Left forelimb (tissue), 1 donor: Measurements from ENCODE around the gene SESTD1.
"Not testable (repeated sequence)": the region's sequence is repeated elsewhere in the genome, so short reads cannot be mapped to it uniquely, and the experiment has no call there.

Experiments used
- DNase-seq: peaks from one replicate; pipeline ENCODE4 v3.0.0-alpha.2; 2018; ENCODE audit warnings: low spot score

SESTD1 gene

GRCh38 chr2:179239195-179239594, 25.4 kb downstream of the SESTD1 start:
- no peak for DNase-seq

DNA sequence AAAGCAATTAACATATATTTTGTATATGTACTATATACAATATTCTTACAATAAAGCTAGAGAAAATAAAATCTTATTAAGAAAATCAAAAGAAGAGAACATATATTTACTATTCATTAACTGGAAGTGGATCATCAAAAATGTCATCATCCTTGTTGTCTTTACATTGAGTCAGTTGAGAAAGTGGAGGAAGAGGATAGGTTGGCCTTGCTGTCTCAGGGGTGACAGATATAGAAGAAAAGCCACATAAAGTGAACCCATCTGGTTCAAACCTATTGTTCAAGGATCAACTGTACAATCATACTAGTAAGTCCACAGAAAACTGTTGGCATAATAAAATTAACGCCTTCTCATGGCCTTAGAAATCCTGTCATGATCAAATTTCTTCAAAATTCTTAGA, 26.6 kb downstream of the SESTD1 start:
- DNase-seq, result no peak

GRCh38 chr2:179237209-179237946, 27.3 kb downstream of the SESTD1 start:
- DNase-seq, result no peak

DNA sequence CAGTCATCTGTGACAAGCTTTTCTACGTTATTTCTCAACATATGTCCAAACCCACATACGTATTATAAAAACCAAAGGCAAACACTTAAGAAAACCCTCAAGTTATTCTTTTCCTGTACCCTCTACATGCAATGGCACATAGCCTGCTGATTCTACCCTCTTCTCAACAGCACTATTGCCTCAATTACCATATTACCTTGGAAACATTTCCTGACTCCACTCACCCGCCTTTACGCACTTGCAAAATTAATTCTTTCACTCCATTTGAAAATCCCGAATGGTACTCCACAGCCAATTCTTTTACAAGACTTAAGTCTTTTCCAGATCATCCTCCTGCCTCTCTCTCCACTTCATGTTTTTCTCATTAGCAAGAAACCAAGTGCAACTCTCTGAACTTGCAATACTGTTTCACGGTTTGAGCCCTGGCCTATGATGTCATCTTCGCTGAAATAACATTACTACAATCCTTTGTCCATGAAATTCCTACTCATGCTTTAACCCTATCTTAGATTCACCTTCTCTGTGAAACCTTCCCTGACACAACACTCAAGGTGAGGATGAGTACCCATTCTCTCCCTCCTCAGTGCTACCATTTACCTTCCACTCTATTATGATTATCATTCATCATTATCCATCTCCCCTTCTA, 29.0 kb downstream of the SESTD1 start:
- DNase-seq, result no peak

GRCh38 chr2:179234658-179235240, 29.9 kb downstream of the SESTD1 start:
- DNase-seq, result no peak

DNA sequence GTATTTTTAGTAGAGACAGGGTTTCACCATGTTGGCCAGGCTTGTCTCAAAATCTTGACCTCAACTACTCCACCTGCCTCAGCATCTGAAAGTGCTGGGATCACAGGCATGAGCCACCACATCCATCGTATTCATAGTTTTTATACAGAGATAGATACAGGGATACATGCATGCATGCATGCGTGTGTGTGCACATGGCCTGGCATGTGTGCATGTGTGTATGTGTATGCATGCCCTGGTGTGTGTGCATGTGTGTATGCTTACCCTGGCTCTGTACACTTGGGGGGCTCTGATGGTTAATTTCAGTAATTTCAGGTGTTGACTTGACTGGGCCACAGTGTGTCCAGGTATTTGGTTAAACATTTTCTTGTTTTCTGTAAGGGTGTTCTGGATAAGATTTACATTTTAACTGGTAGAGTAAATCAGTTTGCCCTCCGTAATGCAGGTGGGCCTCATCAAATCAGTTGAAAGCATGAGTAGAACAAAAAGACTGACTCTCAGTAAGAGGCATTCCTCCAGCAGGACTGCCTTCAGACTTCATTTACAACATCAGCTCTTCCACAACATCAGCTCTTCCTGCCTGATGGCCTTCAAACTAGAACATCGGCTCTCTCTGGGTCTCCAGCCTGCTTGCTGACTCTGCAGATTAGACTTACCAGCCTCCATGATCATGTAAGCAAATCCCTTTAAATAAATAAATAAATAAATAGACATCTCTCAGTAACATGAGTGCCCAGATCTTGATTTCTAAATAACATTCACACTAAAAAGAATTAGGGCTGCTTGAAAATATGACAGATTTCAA, 30.8 kb downstream of the SESTD1 start:
- no peak for DNase-seq

GRCh38 chr2:179233083-179233490, 31.5 kb downstream of the SESTD1 start:
- no peak for DNase-seq

GRCh38 chr2:179226961-179227259, 37.7 kb downstream of the SESTD1 start:
- no peak for DNase-seq

GRCh38 chr2:179226203-179226960, 38.2 kb downstream of the SESTD1 start:
- DNase-seq, result no peak

DNA sequence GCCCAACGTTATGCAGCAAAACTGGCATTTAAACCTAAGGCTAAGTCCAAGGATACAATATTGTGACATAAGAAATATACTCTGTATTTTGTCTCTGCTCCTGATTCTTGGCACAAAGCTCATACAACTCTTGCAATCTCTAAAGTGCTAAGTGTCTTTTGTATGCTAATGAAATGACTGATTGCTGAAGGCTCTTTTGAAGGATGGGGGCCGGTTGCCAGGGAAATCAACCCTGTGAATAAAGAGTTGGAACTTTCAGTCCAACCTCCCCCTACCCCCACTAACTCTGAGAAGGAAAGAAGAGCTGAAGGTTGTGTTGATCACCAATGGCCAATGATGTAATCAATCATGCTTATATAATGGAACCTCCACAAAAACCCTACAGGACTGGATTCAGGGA, 40.3 kb downstream of the SESTD1 start:
- DNase-seq, result no peak

DNA sequence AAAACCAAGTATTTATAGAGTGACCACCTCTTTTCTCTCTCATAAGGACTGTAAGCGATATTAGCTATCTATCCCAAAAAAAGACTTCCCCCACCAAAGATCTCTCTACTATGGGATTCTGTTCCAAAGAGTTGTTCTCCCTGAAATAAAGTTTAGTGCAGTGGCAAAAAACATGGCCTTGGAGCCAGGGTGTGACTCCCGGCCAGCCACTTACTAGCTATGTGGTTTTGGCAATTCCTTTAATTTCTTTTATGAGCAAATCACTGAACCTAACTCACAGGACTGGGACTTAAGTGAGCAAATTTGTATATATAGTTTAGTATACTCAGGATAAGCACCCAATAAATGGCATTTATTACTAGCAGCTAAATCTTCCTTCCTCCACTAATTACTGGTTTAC, 42.6 kb downstream of the SESTD1 start:
- DNase-seq, result no peak

GRCh38 chr2:179218848-179219594, 45.6 kb downstream of the SESTD1 start:
- no peak for DNase-seq

- DNase-seq, result not testable (repeated sequence)
Measured at GRCh38 chr2:179214671-179215070, 50.0 kb downstream of the SESTD1 start.

DNA sequence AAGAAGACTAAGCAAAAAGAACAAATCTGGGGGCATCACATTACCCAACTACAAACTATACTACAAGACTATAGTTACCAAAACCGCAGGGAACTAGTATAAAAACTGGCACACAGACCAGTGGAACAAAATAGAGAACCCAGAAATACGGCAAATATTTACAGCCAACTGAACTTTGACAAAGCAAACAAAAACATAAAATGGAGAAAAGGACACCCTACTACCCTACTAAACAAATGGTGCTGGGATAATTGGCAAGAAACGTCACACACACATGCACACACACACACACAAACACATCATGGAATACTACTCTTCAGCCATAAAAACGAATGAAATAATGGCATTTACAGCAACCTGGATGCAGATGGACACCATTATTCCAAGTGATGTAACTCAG, 53.3 kb downstream of the SESTD1 start:
- DNase-seq, result no peak

GRCh38 chr2:179208277-179208676, 56.4 kb downstream of the SESTD1 start:
- DNase-seq, result not testable (repeated sequence)

GRCh38 chr2:179207047-179207446, 57.6 kb downstream of the SESTD1 start:
- DNase-seq, result no peak

DNA sequence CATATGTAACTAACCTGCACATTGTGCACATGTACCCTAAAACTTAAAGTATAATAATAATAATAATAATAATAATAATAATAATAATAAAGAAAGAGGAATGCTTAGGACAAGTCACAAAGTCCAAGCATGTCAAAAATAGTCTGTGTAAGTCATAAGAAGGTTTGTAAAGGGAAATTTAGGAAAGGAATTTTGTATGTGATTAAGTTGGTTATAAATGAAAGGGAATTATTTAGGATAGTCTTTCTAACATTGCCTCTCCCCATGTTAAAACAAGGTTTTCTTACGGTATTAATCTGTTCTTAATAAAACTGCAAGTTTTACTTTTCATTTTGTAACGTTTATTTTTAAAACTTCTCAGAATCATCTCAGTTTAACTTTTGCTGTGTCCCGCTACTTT, 62.8 kb downstream of the SESTD1 start:
- DNase-seq, result no peak

DNA sequence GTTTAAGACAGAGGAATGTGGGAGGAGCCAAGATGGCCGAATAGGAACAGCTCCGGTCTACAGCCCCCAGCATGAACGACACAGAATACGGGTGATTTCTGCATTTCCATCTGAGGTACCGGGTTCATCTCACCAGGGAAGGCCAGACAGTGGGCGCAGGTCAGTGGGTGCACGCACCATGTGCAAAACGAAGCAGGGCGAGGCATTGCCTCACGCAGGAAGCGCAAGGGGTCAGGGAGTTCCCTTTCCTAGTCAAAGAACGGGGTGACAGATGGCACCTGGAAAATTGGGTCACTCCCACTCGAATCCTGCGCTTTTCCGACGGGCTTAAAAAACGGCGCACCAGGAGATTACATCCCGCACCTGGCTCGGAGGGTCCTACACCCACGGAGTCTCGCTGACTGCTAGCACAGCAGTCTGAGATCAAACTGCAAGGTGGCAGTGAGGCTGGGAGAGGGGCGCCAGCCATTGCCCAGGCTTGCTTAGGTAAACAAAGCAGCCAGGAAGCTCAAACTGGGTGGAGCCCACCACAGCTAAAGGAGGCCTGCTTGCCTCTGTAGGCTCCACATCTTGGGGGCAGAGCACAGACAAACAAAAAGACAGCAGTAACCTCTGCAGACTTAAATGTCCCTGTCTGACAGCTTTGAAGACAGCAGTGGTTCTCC, 68.6 kb downstream of the SESTD1 start:
- not testable (repeated sequence) for DNase-seq

DNA sequence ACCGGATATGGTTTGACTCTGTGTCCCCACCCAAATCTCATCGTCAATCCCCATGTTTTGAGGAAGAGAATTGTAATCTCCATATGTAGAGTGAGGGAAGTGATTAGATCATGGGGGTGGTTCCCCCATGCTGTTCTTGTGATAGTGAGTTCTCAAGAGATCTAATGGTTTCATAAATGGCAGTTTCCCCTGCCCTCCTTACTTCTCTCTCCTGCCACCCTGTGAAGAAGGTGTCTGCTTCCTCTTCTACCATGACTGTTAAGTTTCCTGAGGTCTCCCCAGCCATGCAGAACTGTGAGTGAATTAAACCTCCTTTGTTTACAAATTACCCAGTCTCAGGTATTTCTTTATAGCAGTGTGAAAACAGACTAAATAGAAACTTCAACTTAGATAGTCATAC, 69.5 kb downstream of the SESTD1 start:
- DNase-seq, result no peak

DNA sequence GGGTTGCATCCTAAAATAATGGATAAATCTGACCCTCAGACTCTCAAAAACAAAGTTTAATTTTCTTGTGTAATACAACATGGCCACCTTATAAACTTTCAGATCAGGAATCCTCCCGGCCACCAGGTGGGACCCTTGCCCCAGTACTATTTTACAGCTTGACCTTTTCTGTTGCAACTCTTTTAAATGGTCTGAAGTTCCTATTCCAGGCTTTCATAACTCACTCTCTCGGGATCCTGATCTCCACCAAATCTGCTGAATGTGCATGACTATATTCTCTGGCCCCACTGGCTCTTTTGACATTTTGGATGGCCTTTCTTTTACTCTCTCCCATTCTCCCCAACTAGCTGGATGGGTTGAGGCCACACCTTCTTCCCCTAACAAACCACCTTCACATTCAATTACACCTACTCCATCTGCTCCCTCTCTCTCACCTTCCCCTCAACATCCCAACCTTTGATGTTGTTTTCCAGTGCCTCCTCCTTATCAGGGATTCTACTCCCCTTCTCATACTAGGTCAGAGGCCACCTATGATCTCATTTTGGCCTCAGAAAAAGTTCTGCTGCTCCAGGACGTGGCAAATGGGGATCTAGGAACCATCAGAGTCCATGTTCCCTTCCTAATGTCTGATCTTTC, 70.8 kb downstream of the SESTD1 start:
- no peak for DNase-seq
